Activated naive CD8-positive, alpha-beta T cell treated with anti-CD3 and anti-CD28 coated beads, Interleukin-2, amount 10 ng/mL, durations not matched to agents 7 days and 5 days (primary cell): Measurements from ENCODE around the gene EMC10. TPM values are rescaled to one million over a fixed set of nuclear protein-coding genes. Genes with fewer than 3 reads are reported as not detected.
"Not testable (repeated sequence)": the region's sequence is repeated elsewhere in the genome, so short reads cannot be mapped to it uniquely, and the experiment has no call there.

Source experiments
- ATAC-seq: fragments of 150-1000 bp; cut with Tn5 transposase; one replicate; pipeline ENCODE4 v1.10.0; 2021; ENCODE audit warnings: low read depth, moderate library complexity
- POLR2A ChIA-PET: fragments of 350-600 bp; sonication (Branson Sonifier 250); formaldehyde crosslinking; loops from one replicate; lab custom pipeline; 2021; ENCODE audit warnings: antibody characterized with exemption; lab: Charles Lee
- DNase-seq: peaks from one replicate; pipeline ENCODE4 v3.0.0; 2021
- H3K27ac Mint-ChIP-seq: one replicate; pipeline ENCODE4 v1.8.0; 2022; ENCODE audit warnings: mild to moderate bottlenecking, mixed read lengths
- H3K27me3 Mint-ChIP-seq: one replicate; pipeline ENCODE4 v1.8.0; 2022; ENCODE audit warnings: mild to moderate bottlenecking, moderate library complexity, mixed read lengths
- H3K36me3 Mint-ChIP-seq: one replicate; pipeline ENCODE4 v1.8.0; 2021; ENCODE audit warnings: mild to moderate bottlenecking, mixed read lengths
- H3K4me1 Mint-ChIP-seq: one replicate; pipeline ENCODE4 v1.8.0; 2021; ENCODE audit warnings: mixed read lengths
- H3K4me3 Mint-ChIP-seq: one replicate; pipeline ENCODE4 v1.8.0; 2022; ENCODE audit warnings: mild to moderate bottlenecking, moderate library complexity, mixed read lengths
- H3K9me3 Mint-ChIP-seq: one replicate; pipeline ENCODE4 v1.8.0; 2021; ENCODE audit warnings: mixed read lengths
- total RNA-seq, 2 experiments: library from RNA; stranded (reverse); gene quantifications; one replicate each; pipeline ENCODE4 v1.2.3, GENCODE V29; 2021

The EMC10 gene
- total RNA-seq, 2 experiments from 2014 or later = 56.0 to 60.7 TPM

GRCh38 chr19:50437862-50438449 is 38.4 kb upstream of the EMC10 start:
- ATAC-seq (no peak), DNase-seq (no peak)
- Mint-ChIP-seq H3K9me3 (no peaks in the 10 kb centered on the region), H3K4me3 (no peak overlapping the region), H3K27me3 (peaks cover 10% of the 10 kb centered on the region), H3K4me1 (no peaks in the 10 kb centered on the region), H3K36me3 (no peaks in the 10 kb centered on the region), H3K27ac (no peak overlapping the region)
- POLR2A ChIA-PET = no interaction called here

GRCh38 chr19:50439130-50439529 is 37.2 kb upstream of the EMC10 start:
- H3K27ac Mint-ChIP-seq, H3K27me3 Mint-ChIP-seq, H3K4me1 Mint-ChIP-seq, POLR2A ChIA-PET, H3K9me3 Mint-ChIP-seq, H3K4me3 Mint-ChIP-seq, H3K36me3 Mint-ChIP-seq, ATAC-seq, DNase-seq: not testable (repeated sequence)

- Mint-ChIP-seq H3K27me3 (peaks cover 9% of the 10 kb centered on the region), H3K9me3 (peaks cover 5% of the 10 kb centered on the region), H3K27ac (no peak overlapping the region), H3K4me3 (no peak overlapping the region), H3K36me3 (no peaks in the 10 kb centered on the region), H3K4me1 (peaks cover 4% of the 10 kb centered on the region)
- POLR2A ChIA-PET = no interaction called here
- ATAC-seq (no peak), DNase-seq (no peak)
Measured at GRCh38 chr19:50444059-50444458, 32.2 kb upstream of the EMC10 start.

GRCh38 chr19:50447053-50447452 is 29.3 kb upstream of the EMC10 start:
- no peak overlapping the region for H3K27ac Mint-ChIP-seq
- no peaks in the 10 kb centered on the region for H3K36me3 Mint-ChIP-seq
- H3K4me1 Mint-ChIP-seq = peaks cover 4% of the 10 kb centered on the region
- no peak for DNase-seq
- POLR2A ChIA-PET = no interaction called here
- peaks cover 5% of the 10 kb centered on the region for H3K9me3 Mint-ChIP-seq
- H3K4me3 Mint-ChIP-seq = no peak overlapping the region
- ATAC-seq = no peak
- peaks cover 8% of the 10 kb centered on the region for H3K27me3 Mint-ChIP-seq

GRCh38 chr19:50447750-50448149 is 28.6 kb upstream of the EMC10 start:
- POLR2A ChIA-PET = no interaction called here
- H3K27me3 Mint-ChIP-seq = peaks cover 8% of the 10 kb centered on the region
- H3K4me3 Mint-ChIP-seq = no peak overlapping the region
- H3K27ac Mint-ChIP-seq = no peak overlapping the region
- H3K36me3 Mint-ChIP-seq = no peaks in the 10 kb centered on the region
- H3K9me3 Mint-ChIP-seq = peaks cover 5% of the 10 kb centered on the region
- no peak for DNase-seq
- no peak for ATAC-seq
- peaks cover 4% of the 10 kb centered on the region for H3K4me1 Mint-ChIP-seq

GRCh38 chr19:50449236-50449899 is 26.9 kb upstream of the EMC10 start:
- H3K4me3 Mint-ChIP-seq = no peak overlapping the region

GRCh38 chr19:50450369-50451222 is 25.7 kb upstream of the EMC10 start:
- H3K27ac Mint-ChIP-seq = no peak overlapping the region
- no peak overlapping the region for H3K4me3 Mint-ChIP-seq
- no peaks in the 10 kb centered on the region for H3K36me3 Mint-ChIP-seq
- DNase-seq = no peak
- no peak for ATAC-seq
- peaks cover 5% of the 10 kb centered on the region for H3K9me3 Mint-ChIP-seq
- H3K27me3 Mint-ChIP-seq = peaks cover 2% of the 10 kb centered on the region
- H3K4me1 Mint-ChIP-seq = no peaks in the 10 kb centered on the region
- POLR2A ChIA-PET = no interaction called here

More at GRCh38 chr19:50449236-50449899, 26.9 kb upstream of the EMC10 start:
- DNase-seq = no peak
- H3K9me3 Mint-ChIP-seq = peaks cover 5% of the 10 kb centered on the region
- no peak overlapping the region for H3K27ac Mint-ChIP-seq
- ATAC-seq = no peak
- peaks cover 2% of the 10 kb centered on the region for H3K4me1 Mint-ChIP-seq
- POLR2A ChIA-PET = no interaction called here
- H3K36me3 Mint-ChIP-seq = no peaks in the 10 kb centered on the region
- peaks cover 3% of the 10 kb centered on the region for H3K27me3 Mint-ChIP-seq

GRCh38 chr19:50451223-50451534 is 25.1 kb upstream of the EMC10 start:
- Mint-ChIP-seq H3K36me3 (no peaks in the 10 kb centered on the region), H3K27me3 (peaks cover 2% of the 10 kb centered on the region), H3K9me3 (peaks cover 5% of the 10 kb centered on the region), H3K4me1 (no peaks in the 10 kb centered on the region), H3K27ac (no peak overlapping the region), H3K4me3 (no peak overlapping the region)
- POLR2A ChIA-PET = no interaction called here
- DNase-seq = no peak
- ATAC-seq = no peak

- H3K4me3 Mint-ChIP-seq = no peak overlapping the region
- POLR2A ChIA-PET = no interaction called here
Measured at GRCh38 chr19:50453243-50453642, 23.1 kb upstream of the EMC10 start.

GRCh38 chr19:50455992-50456391 is 20.3 kb upstream of the EMC10 start:
- peaks cover 6% of the 10 kb centered on the region for H3K27me3 Mint-ChIP-seq
- H3K4me1 Mint-ChIP-seq = peaks cover 4% of the 10 kb centered on the region
- H3K36me3 Mint-ChIP-seq = no peaks in the 10 kb centered on the region
- DNase-seq (no peak), ATAC-seq (no peak)
- no peak overlapping the region for H3K27ac Mint-ChIP-seq
- no peak overlapping the region for H3K4me3 Mint-ChIP-seq
- H3K9me3 Mint-ChIP-seq = no peaks in the 10 kb centered on the region
- POLR2A ChIA-PET = no interaction called here

More at GRCh38 chr19:50453243-50453642, 23.1 kb upstream of the EMC10 start:
- no peak for ATAC-seq
- Mint-ChIP-seq H3K27me3 (peaks cover 2% of the 10 kb centered on the region), H3K27ac (no peak overlapping the region), H3K4me1 (no peaks in the 10 kb centered on the region), H3K36me3 (no peaks in the 10 kb centered on the region), H3K9me3 (no peaks in the 10 kb centered on the region)
- no peak for DNase-seq

- no peaks in the 10 kb centered on the region for H3K36me3 Mint-ChIP-seq
- ATAC-seq = no peak
- peaks cover 9% of the 10 kb centered on the region for H3K4me1 Mint-ChIP-seq
Measured at GRCh38 chr19:50457300-50457699, 19.0 kb upstream of the EMC10 start.

GRCh38 chr19:50458396-50459066 is 17.8 kb upstream of the EMC10 start:
- no peaks in the 10 kb centered on the region for H3K36me3 Mint-ChIP-seq
- ATAC-seq = no peak
- no peaks in the 10 kb centered on the region for H3K9me3 Mint-ChIP-seq
- H3K27me3 Mint-ChIP-seq = peaks cover 8% of the 10 kb centered on the region
- no peak overlapping the region for H3K4me3 Mint-ChIP-seq
- no peak overlapping the region for H3K27ac Mint-ChIP-seq
- POLR2A ChIA-PET = no interaction called here
- DNase-seq = no peak
- peaks cover 9% of the 10 kb centered on the region for H3K4me1 Mint-ChIP-seq

More at GRCh38 chr19:50457300-50457699, 19.0 kb upstream of the EMC10 start:
- Mint-ChIP-seq H3K27ac (no peak overlapping the region), H3K27me3 (peaks cover 8% of the 10 kb centered on the region), H3K4me3 (no peak overlapping the region), H3K9me3 (no peaks in the 10 kb centered on the region)
- POLR2A ChIA-PET = no interaction called here
- DNase-seq = no peak

- POLR2A ChIA-PET = no interaction called here
- peaks cover 8% of the 10 kb centered on the region for H3K27me3 Mint-ChIP-seq
- DNase-seq = no peak
- H3K4me1 Mint-ChIP-seq = peaks cover 9% of the 10 kb centered on the region
- H3K4me3 Mint-ChIP-seq = no peak overlapping the region
- H3K36me3 Mint-ChIP-seq = no peaks in the 10 kb centered on the region
- ATAC-seq = no peak
- H3K9me3 Mint-ChIP-seq = no peaks in the 10 kb centered on the region
- no peak overlapping the region for H3K27ac Mint-ChIP-seq
Measured at GRCh38 chr19:50459067-50459456, 17.2 kb upstream of the EMC10 start.
